ENCODE results near the gene CASKIN1. TPM values are rescaled to one million over a fixed set of nuclear protein-coding genes. Genes with fewer than 3 reads are reported as not detected.
"Not testable (repeated sequence)": the region's sequence is repeated elsewhere in the genome, so short reads cannot be mapped to it uniquely, and the experiment has no call there.

CASKIN1 gene
- total RNA-seq, 1 donor from 2014 or later = 1.0 TPM

DNA sequence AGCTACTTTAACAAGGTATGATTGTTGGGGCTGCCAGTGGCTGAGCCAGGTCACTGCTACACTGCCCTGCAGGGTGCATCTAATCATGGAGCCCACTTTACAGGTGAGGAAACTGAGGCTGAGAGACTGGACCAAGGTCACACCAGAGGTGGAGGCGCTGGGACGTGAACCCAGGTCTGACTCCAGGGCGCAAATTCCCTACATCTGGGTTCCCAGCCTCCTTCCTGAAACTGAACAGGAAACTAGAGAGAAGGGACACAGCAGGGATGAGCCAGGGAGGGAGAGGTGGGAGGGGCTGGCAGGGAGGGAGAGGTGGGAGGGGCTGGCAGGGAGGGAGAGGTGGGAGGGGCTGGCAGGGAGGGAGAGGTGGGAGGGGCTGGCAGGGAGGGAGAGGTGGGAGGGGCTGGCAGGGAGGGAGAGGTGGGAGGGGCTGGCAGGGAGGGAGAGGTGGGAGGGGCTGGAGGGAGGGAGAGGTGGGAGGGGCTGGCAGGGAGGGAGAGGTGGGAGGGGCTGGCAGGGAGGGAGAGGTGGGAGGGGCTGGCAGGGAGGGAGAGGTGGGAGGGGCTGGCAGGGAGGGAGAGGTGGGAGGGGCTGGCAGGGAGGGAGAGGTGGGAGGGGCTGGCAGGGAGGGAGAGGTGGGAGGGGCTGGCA is 68.7 kb downstream of the CASKIN1 start:
- H3K27me3 Mint-ChIP-seq (ENCODE audit: low read depth); H3K27ac Mint-ChIP-seq; H3K4me3 Mint-ChIP-seq (ENCODE audit: low read depth); DNase-seq (ENCODE audit: low spot score); H3K9me3 Mint-ChIP-seq; intact Hi-C loops (cut with micrococcal nuclease); H3K4me1 Mint-ChIP-seq (ENCODE audit: low read depth); H3K36me3 Mint-ChIP-seq (ENCODE audit: low read depth): not testable (repeated sequence)

Other genes starting within 250 kb of the CASKIN1 start
- gene RPL3L, start 241.9 kb downstream of the CASKIN1 start, total RNA-seq = 0.66 and 0.85 TPM in 2 replicates
- gene NDUFB10, start 237.1 kb downstream of the CASKIN1 start, total RNA-seq = 132 TPM in 2 replicates
- gene RPS2, start 231.8 kb downstream of the CASKIN1 start, total RNA-seq = 3,560 and 3,687 TPM in 2 replicates
- 0.39 TPM in 1 of 2 replicates, not detected in the other for gene RNF151, start 229.7 kb downstream of the CASKIN1 start, total RNA-seq
- gene TBL3, start 224.6 kb downstream of the CASKIN1 start, total RNA-seq = 64.2 and 72.5 TPM in 2 replicates
- gene NOXO1, start 215.1 kb downstream of the CASKIN1 start, total RNA-seq = 0.21 and 0.23 TPM in 2 replicates
- 39.2 and 40.0 TPM in 2 replicates for gene GFER, start 212.4 kb downstream of the CASKIN1 start, total RNA-seq
- gene SYNGR3, start 206.6 kb downstream of the CASKIN1 start, total RNA-seq = 21.1 and 21.3 TPM in 2 replicates
- gene ZNF598, start 186.8 kb downstream of the CASKIN1 start, total RNA-seq = 82.0 and 83.3 TPM in 2 replicates
- gene NPW, start 176.8 kb downstream of the CASKIN1 start, total RNA-seq = 4.2 and 5.1 TPM in 2 replicates
- gene NHERF2, start 169.7 kb downstream of the CASKIN1 start, total RNA-seq = 2.3 and 2.6 TPM in 2 replicates
- gene NTHL1, start 148.8 kb downstream of the CASKIN1 start, total RNA-seq = 43.5 and 54.7 TPM in 2 replicates
- gene TSC2, start 148.6 kb downstream of the CASKIN1 start, total RNA-seq = 89.7 and 92.8 TPM in 2 replicates
- 86.9 and 94.4 TPM in 2 replicates for gene PKD1, start 60.7 kb downstream of the CASKIN1 start, total RNA-seq
- 0.46 and 0.59 TPM in 2 replicates for gene RAB26, start 48.0 kb downstream of the CASKIN1 start, total RNA-seq
- gene TRAF7, start 40.8 kb downstream of the CASKIN1 start, total RNA-seq = 69.8 and 70.7 TPM in 2 replicates
- gene MLST8, start 8.8 kb upstream of the CASKIN1 start, total RNA-seq = 54.3 and 56.4 TPM in 2 replicates
- 24.6 and 25.2 TPM in 2 replicates for gene BRICD5, start 14.3 kb upstream of the CASKIN1 start, total RNA-seq
- 36.1 and 37.7 TPM in 2 replicates for gene PGP, start 18.2 kb upstream of the CASKIN1 start, total RNA-seq
- 29.3 and 30.0 TPM in 2 replicates for gene E4F1, start 27.0 kb upstream of the CASKIN1 start, total RNA-seq
- gene DNASE1L2, start 39.8 kb upstream of the CASKIN1 start, total RNA-seq = 1.7 and 2.2 TPM in 2 replicates
- gene ECI1, start 55.0 kb upstream of the CASKIN1 start, total RNA-seq = 40.4 and 45.1 TPM in 2 replicates
- 369 TPM in 2 replicates for gene RNPS1, start 71.5 kb upstream of the CASKIN1 start, total RNA-seq
- 11.1 and 12.5 TPM in 2 replicates for gene ABCA3, start 144.1 kb upstream of the CASKIN1 start, total RNA-seq
- 48.4 and 48.9 TPM in 2 replicates for gene CCNF, start 232.8 kb upstream of the CASKIN1 start, total RNA-seq

All from activated T-helper 2 cell treated with anti-CD3 and anti-CD28 coated beads, Interferon-gamma antibody, Interleukin-2, Interleukin-4, amounts not matched to agents 10 μg/mL and 5 μg/mL and 100 μg/mL, durations not matched to agents 14 hours and 24 hours and 36 hours (primary cell).